Measurements from ENCODE around the gene GPAT2.
"Not testable (repeated sequence)": the region's sequence is repeated elsewhere in the genome, so short reads cannot be mapped to it uniquely, and the experiment has no call there.

Gene GPAT2

GRCh38 chr2:96049917-96050262, 15.2 kb upstream of the GPAT2 start:
- not testable (repeated sequence) for H3K27ac ChIP-seq (ENCODE audit: low read length); H3K4me3 ChIP-seq (ENCODE audit: low read length in 2 of 2); H3K9ac ChIP-seq (ENCODE audit: low read length in 2 of 2); H3K4me1 ChIP-seq (ENCODE audit: control insufficient read depth, insufficient read depth, low read length); H3K36me3 ChIP-seq (ENCODE audit: control insufficient read depth in 2 of 2, insufficient read depth in 2 of 2, low read length in 2 of 2); H3K27me3 ChIP-seq (ENCODE audit: control insufficient read depth in 1 of 2, insufficient read depth in 2 of 2, low read length in 2 of 2); H3K9me3 ChIP-seq (ENCODE audit: control insufficient read depth in 2 of 2, low read length in 2 of 2)

- not testable (repeated sequence) for H3K4me3 ChIP-seq (ENCODE audit: low read length in 2 of 2); H3K4me1 ChIP-seq (ENCODE audit: control insufficient read depth, insufficient read depth, low read length); H3K9me3 ChIP-seq (ENCODE audit: control insufficient read depth in 2 of 2, low read length in 2 of 2); H3K27me3 ChIP-seq (ENCODE audit: control insufficient read depth in 1 of 2, insufficient read depth in 2 of 2, low read length in 2 of 2); H3K27ac ChIP-seq (ENCODE audit: low read length); H3K36me3 ChIP-seq (ENCODE audit: control insufficient read depth in 2 of 2, insufficient read depth in 2 of 2, low read length in 2 of 2); H3K9ac ChIP-seq (ENCODE audit: low read length in 2 of 2)
These were observed 14.6 kb upstream of the GPAT2 start for GRCh38 chr2:96049049-96049916.

- not testable (repeated sequence) for H3K27ac ChIP-seq (ENCODE audit: low read length); H3K9ac ChIP-seq (ENCODE audit: low read length in 2 of 2); H3K36me3 ChIP-seq (ENCODE audit: control insufficient read depth in 2 of 2, insufficient read depth in 2 of 2, low read length in 2 of 2); H3K27me3 ChIP-seq (ENCODE audit: control insufficient read depth in 1 of 2, insufficient read depth in 2 of 2, low read length in 2 of 2); H3K4me3 ChIP-seq (ENCODE audit: low read length in 2 of 2); H3K9me3 ChIP-seq (ENCODE audit: control insufficient read depth in 2 of 2, low read length in 2 of 2); H3K4me1 ChIP-seq (ENCODE audit: control insufficient read depth, insufficient read depth, low read length)
These were observed 838 bp upstream of the GPAT2 start for GRCh38 chr2:96035554-96035953.

GRCh38 chr2:96033997-96034396, 719 bp downstream of the GPAT2 start:
- H3K27me3 ChIP-seq (ENCODE audit: control insufficient read depth in 1 of 2, insufficient read depth in 2 of 2, low read length in 2 of 2); H3K9ac ChIP-seq (ENCODE audit: low read length in 2 of 2); H3K27ac ChIP-seq (ENCODE audit: low read length); H3K4me3 ChIP-seq (ENCODE audit: low read length in 2 of 2); H3K4me1 ChIP-seq (ENCODE audit: control insufficient read depth, insufficient read depth, low read length); H3K36me3 ChIP-seq (ENCODE audit: control insufficient read depth in 2 of 2, insufficient read depth in 2 of 2, low read length in 2 of 2); H3K9me3 ChIP-seq (ENCODE audit: control insufficient read depth in 2 of 2, low read length in 2 of 2): not testable (repeated sequence)

GRCh38 chr2:96027725-96028325, 6.9 kb downstream of the GPAT2 start:
- H3K4me1 ChIP-seq (ENCODE audit: control insufficient read depth, insufficient read depth, low read length); H3K9me3 ChIP-seq (ENCODE audit: control insufficient read depth in 2 of 2, low read length in 2 of 2); H3K9ac ChIP-seq (ENCODE audit: low read length in 2 of 2); H3K36me3 ChIP-seq (ENCODE audit: control insufficient read depth in 2 of 2, insufficient read depth in 2 of 2, low read length in 2 of 2); H3K27me3 ChIP-seq (ENCODE audit: control insufficient read depth in 1 of 2, insufficient read depth in 2 of 2, low read length in 2 of 2); H3K4me3 ChIP-seq (ENCODE audit: low read length in 2 of 2); H3K27ac ChIP-seq (ENCODE audit: low read length): not testable (repeated sequence)

GRCh38 chr2:96025755-96026154, 9.0 kb downstream of the GPAT2 start:
- not testable (repeated sequence) for H3K4me3 ChIP-seq (ENCODE audit: low read length in 2 of 2); H3K27me3 ChIP-seq (ENCODE audit: control insufficient read depth in 1 of 2, insufficient read depth in 2 of 2, low read length in 2 of 2); H3K9ac ChIP-seq (ENCODE audit: low read length in 2 of 2); H3K27ac ChIP-seq (ENCODE audit: low read length); H3K36me3 ChIP-seq (ENCODE audit: control insufficient read depth in 2 of 2, insufficient read depth in 2 of 2, low read length in 2 of 2); H3K9me3 ChIP-seq (ENCODE audit: control insufficient read depth in 2 of 2, low read length in 2 of 2); H3K4me1 ChIP-seq (ENCODE audit: control insufficient read depth, insufficient read depth, low read length)

- Histone ChIP-seq H3K9me3 (ENCODE audit: control insufficient read depth in 2 of 2, low read length in 2 of 2) (no peaks in the 10 kb centered on the region), H3K27me3 (ENCODE audit: control insufficient read depth in 1 of 2, insufficient read depth in 2 of 2, low read length in 2 of 2) (no peaks in the 10 kb centered on the region)
These were observed 9.6 kb downstream of the GPAT2 start for GRCh38 chr2:96025194-96025492.

GRCh38 chr2:96024336-96025193, 10.2 kb downstream of the GPAT2 start:
- Histone ChIP-seq H3K4me3 (ENCODE audit: low read length in 2 of 2) (no peak overlapping the region), H3K9me3 (ENCODE audit: control insufficient read depth in 2 of 2, low read length in 2 of 2) (no peaks in the 10 kb centered on the region), H3K36me3 (ENCODE audit: control insufficient read depth in 2 of 2, insufficient read depth in 2 of 2, low read length in 2 of 2) (no peaks in the 10 kb centered on the region), H3K27me3 (ENCODE audit: control insufficient read depth in 1 of 2, insufficient read depth in 2 of 2, low read length in 2 of 2) (no peaks in the 10 kb centered on the region), H3K9ac (ENCODE audit: low read length in 2 of 2) (no peak overlapping the region), H3K27ac (ENCODE audit: low read length) (no peak overlapping the region), H3K4me1 (ENCODE audit: control insufficient read depth, insufficient read depth, low read length) (no peaks in the 10 kb centered on the region)

More at GRCh38 chr2:96025194-96025492, 9.6 kb downstream of the GPAT2 start:
- Histone ChIP-seq H3K4me1 (ENCODE audit: control insufficient read depth, insufficient read depth, low read length) (no peaks in the 10 kb centered on the region), H3K9ac (ENCODE audit: low read length in 2 of 2) (no peak overlapping the region), H3K36me3 (ENCODE audit: control insufficient read depth in 2 of 2, insufficient read depth in 2 of 2, low read length in 2 of 2) (no peaks in the 10 kb centered on the region), H3K27ac (ENCODE audit: low read length) (no peak overlapping the region), H3K4me3 (ENCODE audit: low read length in 2 of 2) (no peak overlapping the region)

- H3K27ac ChIP-seq (ENCODE audit: low read length); H3K27me3 ChIP-seq (ENCODE audit: control insufficient read depth in 1 of 2, insufficient read depth in 2 of 2, low read length in 2 of 2); H3K4me3 ChIP-seq (ENCODE audit: low read length in 2 of 2); H3K36me3 ChIP-seq (ENCODE audit: control insufficient read depth in 2 of 2, insufficient read depth in 2 of 2, low read length in 2 of 2); H3K9me3 ChIP-seq (ENCODE audit: control insufficient read depth in 2 of 2, low read length in 2 of 2); H3K9ac ChIP-seq (ENCODE audit: low read length in 2 of 2); H3K4me1 ChIP-seq (ENCODE audit: control insufficient read depth, insufficient read depth, low read length): not testable (repeated sequence)
These were observed 11.0 kb downstream of the GPAT2 start for GRCh38 chr2:96023701-96024100.

- H3K27me3 ChIP-seq (ENCODE audit: control insufficient read depth in 1 of 2, insufficient read depth in 2 of 2, low read length in 2 of 2); H3K9me3 ChIP-seq (ENCODE audit: control insufficient read depth in 2 of 2, low read length in 2 of 2); H3K36me3 ChIP-seq (ENCODE audit: control insufficient read depth in 2 of 2, insufficient read depth in 2 of 2, low read length in 2 of 2); H3K27ac ChIP-seq (ENCODE audit: low read length); H3K9ac ChIP-seq (ENCODE audit: low read length in 2 of 2); H3K4me1 ChIP-seq (ENCODE audit: control insufficient read depth, insufficient read depth, low read length); H3K4me3 ChIP-seq (ENCODE audit: low read length in 2 of 2): not testable (repeated sequence)
These were observed 11.8 kb downstream of the GPAT2 start for GRCh38 chr2:96022701-96023447.

All from stomach smooth muscle (tissue), 2 donors.